DMS153 treated with DMSO at 0.1 percent for 48 hours (cell line): ENCODE data around the gene SLC35F3.

Experiments used
- DNase-seq: peaks from one replicate; lab custom pipeline; 2025; ENCODE audit not compliant: unreplicated experiment; lab: John Stamatoyannopoulos, UW

SLC35F3 gene

GRCh38 chr1:234309598-234310459, 405.4 kb downstream of the SLC35F3 start:
- peak; percentile 43 for DNase-seq

GRCh38 chr1:234310460-234310817, 406.0 kb downstream of the SLC35F3 start:
- no peak for DNase-seq

DNA sequence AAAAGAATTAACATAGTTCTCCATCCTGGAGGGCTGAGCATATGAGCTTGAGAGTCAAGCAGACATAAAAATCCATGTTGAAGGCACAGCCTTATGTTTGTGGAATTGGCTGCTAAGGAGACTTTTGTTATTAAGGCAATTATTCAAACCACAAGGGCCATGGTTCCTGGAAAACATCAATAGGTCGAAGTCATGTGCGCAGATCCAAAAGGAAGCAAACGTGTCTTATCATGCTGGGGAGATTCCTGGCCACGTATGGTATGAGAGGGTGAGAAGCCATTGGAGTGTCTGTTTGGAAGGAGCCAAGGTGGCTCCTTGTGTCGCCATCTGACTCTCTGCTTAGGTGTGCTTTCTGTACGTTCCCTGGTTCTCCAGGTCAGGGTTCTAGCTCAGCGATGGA, 406.9 kb downstream of the SLC35F3 start:
- no peak for DNase-seq

DNA sequence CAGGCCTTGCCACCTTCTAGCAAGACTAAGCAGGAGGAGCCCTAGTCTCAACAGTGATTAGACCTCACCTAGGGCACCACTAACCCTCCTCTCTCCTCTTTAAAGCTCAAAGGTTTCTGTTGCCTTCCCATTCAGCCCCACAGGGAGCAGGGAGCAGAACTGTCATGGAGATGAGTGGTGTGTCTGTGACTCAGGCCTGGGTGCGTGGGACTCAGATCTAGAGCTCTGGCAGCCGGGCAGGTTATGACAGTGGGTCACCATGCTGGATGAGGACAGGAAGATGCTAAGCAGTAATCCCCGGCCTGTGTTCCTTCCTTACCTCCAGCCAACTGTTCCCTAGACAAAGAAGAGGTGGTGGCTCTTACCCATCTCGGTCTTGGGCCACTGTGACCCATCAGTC, 408.7 kb downstream of the SLC35F3 start:
- DNase-seq, result no peak

DNA sequence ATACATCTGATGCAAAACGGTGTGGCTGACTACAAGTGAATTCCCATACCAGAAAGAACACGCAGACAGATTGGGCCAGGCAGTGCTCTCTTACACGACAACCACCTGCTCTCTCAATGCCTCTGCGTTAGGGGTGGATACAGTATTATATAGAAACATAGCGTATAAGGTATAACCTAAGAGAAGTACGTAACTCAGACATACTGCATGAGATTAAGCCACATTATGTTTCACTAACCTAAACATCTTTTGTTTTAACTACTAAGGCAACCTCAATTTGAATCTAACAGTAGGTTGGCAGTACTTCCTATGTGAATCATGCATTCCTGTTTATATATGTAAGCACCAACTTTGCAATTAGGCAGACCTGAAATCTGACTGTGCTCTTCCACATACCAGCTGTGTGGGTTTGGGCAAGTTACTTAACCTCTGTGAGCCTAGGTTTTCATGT, 410.6 kb downstream of the SLC35F3 start:
- DNase-seq, result no peak

DNA sequence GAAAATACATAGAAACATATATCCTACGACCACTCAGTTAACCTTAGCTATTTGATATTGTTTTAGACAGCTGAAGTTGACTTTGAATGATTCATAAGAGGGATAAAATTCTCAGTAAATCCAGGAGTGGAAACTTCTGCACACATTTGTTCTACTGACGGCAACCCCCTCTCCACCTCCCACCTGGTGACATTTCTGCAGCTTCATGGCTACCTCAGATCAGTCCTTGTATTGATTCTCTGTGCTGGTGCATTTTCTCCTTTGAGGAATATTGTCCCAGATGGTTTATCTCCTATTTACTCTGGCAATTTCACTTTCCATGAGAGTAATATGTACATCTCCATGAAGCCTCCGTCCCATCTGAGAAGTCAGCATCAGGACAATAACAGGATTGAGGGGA, 411.1 kb downstream of the SLC35F3 start:
- DNase-seq, result no peak

GRCh38 chr1:234316486-234316885, 412.0 kb downstream of the SLC35F3 start:
- DNase-seq, result no peak

DNA sequence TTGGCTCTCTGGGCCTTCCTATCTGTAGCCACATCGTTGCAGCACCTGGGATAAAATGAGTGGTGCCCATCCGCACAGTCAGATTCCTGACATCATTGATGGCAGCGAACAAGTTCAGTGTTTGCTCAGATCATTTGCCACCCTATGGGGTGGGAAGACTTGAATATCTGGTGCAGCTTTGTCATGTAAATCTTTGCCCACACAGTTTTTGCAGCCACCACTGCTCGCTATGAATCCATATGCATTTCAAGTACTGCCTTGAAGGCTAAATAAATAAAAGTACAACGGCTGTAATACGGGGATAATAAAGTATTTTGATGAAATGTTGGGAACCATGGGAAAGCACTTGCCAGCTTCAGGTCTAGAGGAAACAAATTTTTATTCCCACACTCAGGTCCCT, 412.5 kb downstream of the SLC35F3 start:
- no peak for DNase-seq

DNA sequence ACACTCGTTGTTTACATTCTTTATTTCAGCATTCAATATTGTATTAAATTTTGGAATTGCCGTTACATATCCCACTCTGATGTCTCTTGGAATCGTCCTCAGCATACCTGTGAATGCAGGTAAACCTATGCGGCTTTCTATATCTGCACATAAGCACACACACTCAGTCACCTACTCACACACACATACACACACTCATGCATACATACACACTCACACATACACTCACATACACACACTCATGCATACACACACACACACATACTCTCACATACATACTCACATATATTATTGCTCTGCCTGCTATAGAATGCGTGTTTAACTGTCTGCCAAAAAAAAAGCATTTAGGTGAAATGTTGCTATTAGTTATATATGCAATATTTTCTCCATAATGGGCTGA, 415.6 kb downstream of the SLC35F3 start:
- DNase-seq, result no peak

- no peak for DNase-seq
Measured at GRCh38 chr1:234320549-234320948, 416.1 kb downstream of the SLC35F3 start.

GRCh38 chr1:234321231-234321630, 416.8 kb downstream of the SLC35F3 start:
- no peak for DNase-seq

DNA sequence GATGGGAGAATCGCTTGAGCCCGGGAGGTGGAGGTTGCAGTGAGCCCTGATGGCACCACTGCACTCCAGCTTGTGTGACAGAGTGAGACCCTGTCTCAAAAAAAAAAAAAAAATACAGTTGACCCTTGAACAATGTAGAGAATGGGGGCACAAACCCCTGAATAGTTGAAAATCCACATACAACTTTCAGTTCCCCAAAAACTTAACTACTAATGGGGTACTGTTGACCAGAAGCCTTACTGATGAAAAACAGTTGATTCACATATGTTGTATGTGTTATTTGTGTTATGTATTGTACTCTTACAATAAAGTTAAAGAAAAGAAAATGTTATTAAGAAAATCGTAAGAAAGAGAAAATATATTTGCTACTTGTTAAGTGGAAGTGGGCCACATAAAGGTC, 417.6 kb downstream of the SLC35F3 start:
- DNase-seq, result no peak

- no peak for DNase-seq
Measured at GRCh38 chr1:234322979-234323378, 418.5 kb downstream of the SLC35F3 start.

GRCh38 chr1:234324821-234325220, 420.3 kb downstream of the SLC35F3 start:
- DNase-seq, result no peak

GRCh38 chr1:234325878-234326496, 421.5 kb downstream of the SLC35F3 start:
- DNase-seq, result no peak

DNA sequence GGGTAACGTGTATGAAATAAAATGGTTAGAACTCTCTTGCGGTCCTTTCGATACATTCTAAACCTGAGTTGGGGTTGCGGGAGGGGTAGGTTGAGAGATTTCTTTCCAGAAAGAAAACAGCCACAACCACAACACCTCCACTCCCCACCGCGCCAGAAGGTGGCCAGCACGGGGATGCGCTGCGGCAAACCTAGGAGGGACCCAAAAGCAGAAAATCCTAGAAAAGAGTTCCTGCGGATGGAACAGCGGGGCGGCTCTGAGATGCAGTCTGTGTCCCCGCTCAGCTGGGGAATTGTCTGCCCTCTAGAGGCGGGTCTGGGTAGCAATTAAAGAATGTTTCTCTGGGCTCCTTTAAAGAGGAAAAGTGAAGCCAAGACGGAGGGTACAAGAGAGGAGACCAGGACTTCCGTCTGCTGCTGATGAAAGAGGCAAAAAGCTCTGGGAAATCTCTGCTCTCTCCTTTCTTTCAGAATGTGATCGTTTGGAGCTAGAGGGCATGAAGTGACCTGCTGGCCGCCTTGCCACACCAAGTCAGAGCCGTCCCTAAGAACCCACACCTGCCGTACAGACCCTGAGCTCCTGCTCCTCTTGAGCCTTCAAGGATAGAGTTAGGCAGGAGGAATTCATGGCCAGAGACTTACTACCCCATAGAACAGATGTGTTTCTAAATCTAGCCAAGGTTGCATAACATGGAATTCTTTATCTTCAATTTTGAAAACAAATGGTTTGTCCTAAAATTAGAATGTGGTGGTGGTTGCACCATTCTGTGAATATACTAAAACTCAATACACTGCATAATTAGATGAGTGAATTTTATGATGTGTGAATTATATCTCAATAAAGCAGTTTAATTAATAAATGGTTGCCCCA, 422.3 kb downstream of the SLC35F3 start:
- no peak for DNase-seq

GRCh38 chr1:234327577-234328164, 423.2 kb downstream of the SLC35F3 start:
- no peak for DNase-seq

DNA sequence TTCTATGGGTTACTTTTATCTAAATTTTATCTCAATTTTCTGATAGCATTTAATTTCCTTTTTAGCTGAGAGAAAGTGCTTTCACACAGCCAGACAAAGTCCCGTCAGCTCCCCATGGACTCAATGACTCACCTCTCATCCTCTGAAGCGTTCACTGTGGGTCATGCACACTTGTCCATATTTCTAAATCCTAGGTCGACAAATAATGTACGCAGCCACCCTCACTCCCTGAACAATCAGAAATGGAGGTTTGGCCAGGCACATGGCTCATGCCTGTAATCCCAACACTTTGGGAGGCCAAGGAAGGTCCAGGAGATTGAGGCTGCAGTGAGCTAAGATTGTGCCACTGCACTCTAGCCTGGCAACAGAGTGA, 426.4 kb downstream of the SLC35F3 start:
- DNase-seq, result no peak

DNA sequence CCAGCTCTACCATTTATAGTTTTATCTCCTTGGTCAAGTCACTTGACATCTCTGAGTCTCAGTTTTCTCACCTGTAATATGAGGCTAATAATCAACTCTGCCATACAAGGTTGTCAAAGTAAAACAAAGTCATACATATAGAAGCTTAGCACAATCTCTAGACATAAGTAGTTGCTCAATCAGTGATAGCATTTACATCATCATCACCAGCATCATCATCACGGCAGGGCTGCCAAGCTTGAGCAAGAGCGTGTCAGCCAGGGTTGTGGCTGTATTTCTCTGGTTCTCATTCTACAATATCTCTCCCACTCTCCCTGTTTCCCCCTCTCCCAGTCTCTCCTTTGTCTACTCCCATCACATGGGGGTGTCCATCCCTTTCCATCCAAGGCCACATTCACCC, 427.0 kb downstream of the SLC35F3 start:
- no peak for DNase-seq

DNA sequence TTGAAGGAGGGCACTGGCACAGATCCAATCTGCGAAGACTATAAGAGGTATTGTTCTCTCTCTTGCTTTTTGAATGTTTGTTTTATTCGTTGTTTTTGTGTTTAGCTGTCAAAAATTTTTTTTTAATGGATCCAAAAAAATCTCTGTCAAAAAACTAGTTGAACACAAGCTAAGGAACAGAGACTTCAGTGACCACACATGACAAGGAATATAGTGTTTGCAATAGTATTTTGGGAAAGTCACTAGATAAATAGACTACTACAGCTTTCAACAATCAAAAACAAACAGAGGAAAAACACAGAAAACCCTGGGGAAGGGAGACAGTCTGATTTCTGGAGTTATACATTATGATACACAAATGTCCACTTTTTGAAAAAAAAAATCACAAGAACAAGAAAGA, 431.9 kb downstream of the SLC35F3 start:
- no peak for DNase-seq

DNA sequence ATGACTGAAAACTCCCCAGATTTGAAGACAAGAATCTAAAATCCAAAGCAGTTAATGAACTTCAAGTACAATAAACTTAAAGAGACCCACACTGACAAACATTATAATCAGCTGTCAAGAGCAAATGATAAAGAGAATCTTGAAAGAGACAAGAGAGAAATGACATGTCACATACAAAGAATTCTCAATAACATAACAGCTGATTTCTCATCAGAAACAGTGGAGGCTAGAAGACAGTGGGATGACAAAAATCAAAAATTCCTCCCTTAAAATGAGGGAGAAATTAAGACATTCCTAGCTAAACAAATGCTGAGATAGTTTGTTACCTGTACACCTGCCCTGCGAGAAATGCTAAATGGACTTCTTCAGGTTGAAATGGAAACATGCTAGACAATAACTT, 432.8 kb downstream of the SLC35F3 start:
- no peak for DNase-seq
